MM.1S (cell line): ENCODE measurements around the gene RAPGEF3.

Experiments
- DNase-seq: peaks from one replicate; pipeline ENCODE4 v3.0.0-alpha.2; 2015
- H2AFZ ChIP-seq: fragments of 300-600 bp; sonication (generic); 2 replicates; pipeline ENCODE4 v1.6.0; 2016; ENCODE audit warnings: antibody characterized with exemption, low read length
- H3F3A ChIP-seq: fragments of 300-600 bp; sonication (generic); 2 replicates; pipeline ENCODE4 v1.6.1; 2016; ENCODE audit warnings: mild to moderate bottlenecking, antibody characterized with exemption, low read length, moderate library complexity, mixed read lengths; ENCODE audit not compliant: insufficient read depth
- H3K27ac ChIP-seq: fragments of 300-600 bp; sonication (generic); 2 replicates; pipeline ENCODE4 v1.5.1; 2016; ENCODE audit warnings: mild to moderate bottlenecking, low read length
- H3K27me3 ChIP-seq: fragments of 300-600 bp; sonication (generic); replicated peaks from 2 replicates; pipeline ENCODE4 v1.6.0; 2016; ENCODE audit warnings: low read length; ENCODE audit not compliant: insufficient read depth
- H3K36me3 ChIP-seq: fragments of 300-600 bp; sonication (generic); replicated peaks from 2 replicates; pipeline ENCODE4 v1.6.1; 2016; ENCODE audit warnings: mild to moderate bottlenecking, low read length, mixed read lengths; ENCODE audit not compliant: insufficient read depth
- H3K4me1 ChIP-seq: fragments of 300-600 bp; sonication (generic); 2 replicates; pipeline ENCODE4 v1.6.1; 2016; ENCODE audit warnings: low read length, mixed read lengths
- H3K4me2 ChIP-seq: fragments of 300-600 bp; sonication (generic); 2 replicates; pipeline ENCODE4 v1.6.0; 2016; ENCODE audit warnings: low read depth, low read length
- H3K4me3 ChIP-seq: fragments of 300-600 bp; sonication (generic); 2 replicates; pipeline ENCODE4 v1.5.1; 2016; ENCODE audit warnings: low read length, mixed read lengths
- H3K79me2 ChIP-seq: fragments of 300-600 bp; sonication (generic); 2 replicates; pipeline ENCODE4 v1.6.1; 2016; ENCODE audit warnings: mixed run types, low read length, mixed read lengths
- H3K9ac ChIP-seq: fragments of 300-600 bp; sonication (generic); 2 replicates; pipeline ENCODE4 v1.6.1; 2016; ENCODE audit warnings: low read length, mixed read lengths
- H3K9me2 ChIP-seq: fragments of 300-600 bp; sonication (generic); replicated peaks from 2 replicates; pipeline ENCODE4 v1.6.1; 2016; ENCODE audit warnings: mild to moderate bottlenecking, low read length, mixed read lengths; ENCODE audit not compliant: insufficient read depth
- H3K9me3 ChIP-seq: fragments of 300-600 bp; sonication (generic); replicated peaks from 2 replicates; pipeline ENCODE4 v1.6.1; 2016; ENCODE audit warnings: mild to moderate bottlenecking, low read length, mixed read lengths; ENCODE audit not compliant: insufficient read depth
- H4K20me1 ChIP-seq: fragments of 300-600 bp; sonication (generic); 2 replicates; pipeline ENCODE4 v1.6.1; 2016; ENCODE audit warnings: mild to moderate bottlenecking, low read length, moderate library complexity, mixed read lengths; ENCODE audit not compliant: insufficient read depth
- CTCF ChIP-seq: fragments of 300-600 bp; sonication (generic); IDR thresholded peaks from 2 replicates; pipeline ENCODE4 v1.5.1; 2016; ENCODE audit warnings: antibody characterized with exemption, low read length, mixed read lengths
- EZH2 ChIP-seq: fragments of 300-600 bp; sonication (generic); optimal IDR thresholded peaks from 2 replicates; pipeline ENCODE3; 2017; ENCODE audit warnings: low read depth, mild to moderate bottlenecking, antibody characterized with exemption, low read length, mixed read lengths
- EZH2phosphoT487 ChIP-seq: fragments of 300-600 bp; sonication (generic); IDR thresholded peaks from 2 replicates; pipeline ENCODE4 v1.6.1; 2018; ENCODE audit warnings: antibody characterized with exemption, low read length

RAPGEF3 gene

GRCh38 chr12:47748899-47749298, 9.8 kb downstream of the RAPGEF3 start:
- Histone ChIP-seq H2AFZ (no peak overlapping the region), H3K79me2 (no peaks in the 10 kb centered on the region), H3K4me1 (peaks cover 26% of the 10 kb centered on the region), H3K4me3 (no peak overlapping the region), H3K27me3 (no peaks in the 10 kb centered on the region), H3F3A (no peaks in the 10 kb centered on the region; the same call in 1 of the 2 replicates), H4K20me1 (no peaks in the 10 kb centered on the region), H3K9ac (no peak overlapping the region), H3K36me3 (no peaks in the 10 kb centered on the region), H3K9me2 (no peaks in the 10 kb centered on the region), H3K4me2 (no peak overlapping the region), H3K27ac (no peak overlapping the region), H3K9me3 (no peaks in the 10 kb centered on the region)
- TF ChIP-seq CTCF (no peak), EZH2 (no peak), EZH2phosphoT487 (no peak)
- no peak for DNase-seq

GRCh38 chr12:47748507-47748828, 10.2 kb downstream of the RAPGEF3 start:
- no peak overlapping the region for H2AFZ ChIP-seq
- H4K20me1 ChIP-seq, result no peaks in the 10 kb centered on the region
- H3K9ac ChIP-seq, result no peak overlapping the region
- H3K4me3 ChIP-seq, result no peak overlapping the region
- DNase-seq, result no peak
- no peaks in the 10 kb centered on the region for H3K36me3 ChIP-seq
- no peaks in the 10 kb centered on the region; the same call in 1 of the 2 replicates for H3F3A ChIP-seq
- H3K9me3 ChIP-seq, result no peaks in the 10 kb centered on the region
- H3K27ac ChIP-seq, result no peak overlapping the region
- H3K27me3 ChIP-seq, result no peaks in the 10 kb centered on the region
- TF ChIP-seq EZH2phosphoT487 (no peak), CTCF (no peak), EZH2 (no peak)
- no peaks in the 10 kb centered on the region for H3K79me2 ChIP-seq
- H3K4me1 ChIP-seq, result peaks cover 22% of the 10 kb centered on the region
- no peaks in the 10 kb centered on the region for H3K9me2 ChIP-seq
- no peak overlapping the region for H3K4me2 ChIP-seq

- Histone ChIP-seq H3K9me3 (no peaks in the 10 kb centered on the region), H3F3A (no peaks in the 10 kb centered on the region; the same call in 1 of the 2 replicates), H3K27ac (peak overlapping the region; percentile 23; the same call in 1 of the 2 replicates), H3K9ac (no peak overlapping the region), H2AFZ (no peak overlapping the region), H3K27me3 (no peaks in the 10 kb centered on the region), H3K4me2 (peak overlapping the region; percentile 18; the same call in 1 of the 2 replicates), H4K20me1 (no peaks in the 10 kb centered on the region), H3K4me3 (no peak overlapping the region), H3K9me2 (no peaks in the 10 kb centered on the region), H3K4me1 (peaks cover 19% of the 10 kb centered on the region), H3K79me2 (no peaks in the 10 kb centered on the region), H3K36me3 (no peaks in the 10 kb centered on the region)
- no peak for DNase-seq
- TF ChIP-seq EZH2phosphoT487 (no peak), CTCF (no peak), EZH2 (no peak)
Measured at GRCh38 chr12:47747596-47748506, 10.8 kb downstream of the RAPGEF3 start.
